Body of pancreas (tissue), 4 donors: ENCODE results near the gene PSMD5. TPM values are rescaled to one million over a fixed set of nuclear protein-coding genes. Genes with fewer than 3 reads are reported as not detected.

Experiments
- ATAC-seq: fragments of 150-250 bp; one replicate; pipeline ENCODE4 v1.9.1; 2016
- DNase-seq, 4 donors: peaks; one replicate each; pipeline ENCODE4 v3.0.0-alpha.2; 2019
- H3K27ac ChIP-seq, 4 donors: fragments of 200-600 bp; sonication (generic); 1 replicate in 3 of 4; 2 replicates in 1 of 4; pipeline versions ENCODE4 v1.5.1 to v1.6.1; 2016 to 2019; ENCODE audit warnings: mild to moderate bottlenecking in 1 of 4, mixed read lengths in 1 of 4, moderate library complexity in 1 of 4
- H3K27me3 ChIP-seq, 2 donors: fragments of 200-600 bp; sonication (generic); one replicate each; pipeline ENCODE4 v1.6.0; 2016; ENCODE audit warnings: mild to moderate bottlenecking in 1 of 2
- H3K36me3 ChIP-seq, 2 donors: fragments of 200-600 bp; sonication (generic); replicated peaks in 1 of 2; 2 replicates each; pipeline ENCODE4 v1.5.1; 2016; ENCODE audit warnings: low read depth in 2 of 2; ENCODE audit not compliant: insufficient read depth in 1 of 2
- H3K4me1 ChIP-seq: fragments of 200-600 bp; sonication (generic); one replicate; pipeline ENCODE4 v1.6.0; 2016
- H3K4me3 ChIP-seq, 2 donors: fragments of 200-600 bp; sonication (generic); 1 replicate in 1 of 2; 2 replicates in 1 of 2; pipeline ENCODE4 v1.5.1; 2016 to 2019
- H3K9me3 ChIP-seq, 3 donors: fragments of 200-600 bp; sonication (generic); 1 replicate in 2 of 3; 2 replicates in 1 of 3; pipeline ENCODE4 v1.5.1; 2016
- POLR2A ChIP-seq, 3 donors: fragments of 450-650 bp; IDR thresholded peaks; one replicate each; pipeline ENCODE4 v1.6.1; 2016; ENCODE audit warnings: antibody characterized with exemption in 3 of 3, mild to moderate bottlenecking in 2 of 3
- WGBS, 2 donors: methylation state at CpG; one replicate each; pipeline ENCODE4 v1.1.5; 2017; 5-methylcytosine and 5-hydroxymethylcytosine counted together
- intact Hi-C: fragments of 100-400 bp; cut with DNase I; formaldehyde crosslinking; loops from one replicate; pipeline ENCODE4 v1.15.1; 2023
- total RNA-seq, 2 donors: library from RNA; depleted of rRNA; stranded (reverse); fragments of >200 nt; gene quantifications; one replicate each; pipeline ENCODE4 v1.1.0, GENCODE V29; 2016
- TF ChIP-seq, protein P1 (sequence below), 7 experiments: fragments of 450-650 bp in 4 of 7; fragments of 200-600 bp in 3 of 7; sonication (generic) in 3 of 7; IDR thresholded peaks; one replicate each; pipeline ENCODE4 v1.5.1; 2016 to 2019; ENCODE audit warnings: antibody characterized with exemption in 7 of 7

PSMD5 gene
- total RNA-seq, 2 donors from 2014 or later, result 20.8 to 31.0 TPM

DNA sequence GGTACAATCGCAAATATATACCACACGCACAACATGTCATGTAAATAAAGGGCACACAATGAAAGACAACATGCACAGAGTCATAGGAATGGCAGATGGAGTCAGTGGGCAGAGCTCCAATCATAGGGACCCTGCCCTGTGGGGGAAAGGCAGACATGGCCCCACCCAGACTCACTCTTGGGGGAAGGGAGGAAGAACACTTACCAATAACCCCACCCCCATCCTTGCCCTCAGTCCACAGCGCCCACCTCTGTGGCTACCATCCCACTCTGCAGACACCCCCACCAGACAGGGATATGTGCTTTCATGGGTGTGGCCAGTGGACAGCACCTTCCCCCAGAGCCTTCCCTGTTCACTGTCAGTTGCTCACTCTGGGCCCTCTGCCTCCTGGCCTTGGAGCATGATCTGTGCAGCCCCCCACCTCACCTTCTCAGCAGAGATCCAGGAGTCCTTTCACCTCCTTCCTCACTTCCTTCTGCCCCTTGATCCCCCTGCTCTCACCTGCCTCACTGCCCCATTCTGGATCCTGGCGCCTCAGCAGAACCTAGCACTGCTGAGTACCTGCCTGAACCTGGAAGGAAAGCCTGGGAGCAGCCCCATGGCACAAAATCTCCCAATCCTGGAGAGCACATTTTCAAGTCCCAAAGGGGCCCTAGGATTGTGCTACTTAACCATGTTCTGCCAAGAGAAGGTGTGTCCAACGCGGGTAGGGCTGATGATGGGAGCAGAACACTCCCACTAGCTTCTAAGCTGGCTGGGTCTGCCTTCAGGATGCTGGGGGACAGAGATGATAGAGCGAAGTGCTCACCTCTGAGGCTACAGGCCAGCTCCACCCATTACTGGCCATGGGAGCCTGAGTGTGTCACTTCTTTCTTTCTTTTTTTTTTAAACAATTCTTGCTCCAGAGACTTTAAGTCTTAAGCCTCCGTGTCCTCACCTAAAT lies 35.7 kb upstream of the PSMD5 start:
- intact Hi-C loops, result loop anchor here (5.0 kb wide), 1 partner anchor 49 kb away; the partner anchor contains the start of gene TRAF1
- Histone ChIP-seq H3K9me3 (no peaks in the 10 kb centered on the region), H3K27ac (no peak overlapping the region), H3K36me3 (no peaks in the 10 kb centered on the region), H3K27me3 (no peaks in the 10 kb centered on the region), H3K4me3 (no peak overlapping the region), H3K4me1 (peaks cover 19% of the 10 kb centered on the region)
- 72 to 81% methylated on average over 8 of the region's 8 CpGs for WGBS, 2 donors
- ATAC-seq (no peak), DNase-seq (no peak)
- TF ChIP-seq, protein P1, sequence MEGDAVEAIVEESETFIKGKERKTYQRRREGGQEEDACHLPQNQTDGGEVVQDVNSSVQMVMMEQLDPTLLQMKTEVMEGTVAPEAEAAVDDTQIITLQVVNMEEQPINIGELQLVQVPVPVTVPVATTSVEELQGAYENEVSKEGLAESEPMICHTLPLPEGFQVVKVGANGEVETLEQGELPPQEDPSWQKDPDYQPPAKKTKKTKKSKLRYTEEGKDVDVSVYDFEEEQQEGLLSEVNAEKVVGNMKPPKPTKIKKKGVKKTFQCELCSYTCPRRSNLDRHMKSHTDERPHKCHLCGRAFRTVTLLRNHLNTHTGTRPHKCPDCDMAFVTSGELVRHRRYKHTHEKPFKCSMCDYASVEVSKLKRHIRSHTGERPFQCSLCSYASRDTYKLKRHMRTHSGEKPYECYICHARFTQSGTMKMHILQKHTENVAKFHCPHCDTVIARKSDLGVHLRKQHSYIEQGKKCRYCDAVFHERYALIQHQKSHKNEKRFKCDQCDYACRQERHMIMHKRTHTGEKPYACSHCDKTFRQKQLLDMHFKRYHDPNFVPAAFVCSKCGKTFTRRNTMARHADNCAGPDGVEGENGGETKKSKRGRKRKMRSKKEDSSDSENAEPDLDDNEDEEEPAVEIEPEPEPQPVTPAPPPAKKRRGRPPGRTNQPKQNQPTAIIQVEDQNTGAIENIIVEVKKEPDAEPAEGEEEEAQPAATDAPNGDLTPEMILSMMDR (IDR thresholded peaks at IDR 0.05), result no peak
- no peak for TF ChIP-seq POLR2A (IDR thresholded peaks at IDR 0.05)

DNA sequence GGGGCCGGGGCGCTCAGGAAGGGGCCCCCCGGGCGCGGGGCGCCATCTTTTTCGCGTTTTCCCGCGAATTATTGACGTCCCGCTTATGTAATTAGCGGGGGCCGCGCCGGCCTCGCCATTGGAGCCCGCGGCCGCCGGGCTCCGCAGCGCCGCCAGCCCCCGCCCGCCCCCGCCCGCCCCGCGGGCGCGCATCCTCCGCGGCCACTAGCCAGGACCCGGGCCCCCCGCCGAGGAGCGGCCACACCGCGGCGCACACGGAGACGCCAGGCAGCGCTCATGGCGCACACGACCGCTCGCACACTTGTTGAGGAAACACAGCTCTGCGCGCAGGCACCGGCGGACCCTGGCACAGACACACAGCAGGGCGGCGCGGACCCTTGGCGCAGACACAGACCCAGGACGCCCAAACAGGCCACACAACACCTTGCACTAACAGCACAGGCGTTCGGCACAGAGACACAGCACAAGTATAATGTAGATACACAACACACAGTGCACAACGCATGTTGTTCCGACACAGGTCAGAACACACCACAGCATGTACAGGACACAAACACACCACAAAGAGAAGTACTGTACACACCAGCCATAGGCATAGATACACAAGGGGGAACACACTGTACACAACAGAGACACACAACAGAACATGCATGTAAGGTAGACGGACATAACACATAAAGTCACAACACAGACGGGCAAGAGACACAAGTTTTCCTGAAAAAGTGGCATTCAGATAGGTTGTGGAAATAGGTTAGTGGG lies 34.7 kb upstream of the PSMD5 start:
- DNase-seq (peak; percentile 42 to 63 (median 56)), ATAC-seq (peak; percentile 57)
- intact Hi-C loops, result loop anchor here (5.0 kb wide), 1 partner anchor 50 kb away; the partner anchor contains the start of gene TRAF1
- 3 to 36% methylated on average over 4 to 55 of the region's 63 CpGs for WGBS, 2 donors
- Histone ChIP-seq H3K9me3 (no peaks in the 10 kb centered on the region), H3K27ac (peak overlapping the region in 2 of 4 donors; percentile 15 to 49), H3K4me3 (no peak overlapping the region), H3K27me3 (no peaks in the 10 kb centered on the region), H3K4me1 (peaks cover 19% of the 10 kb centered on the region), H3K36me3 (no peaks in the 10 kb centered on the region)
- TF ChIP-seq, protein P1 (IDR thresholded peaks at IDR 0.05), result no peak
- TF ChIP-seq POLR2A (IDR thresholded peaks at IDR 0.05), result peak in 1 of 3 donors; percentile 12

DNA sequence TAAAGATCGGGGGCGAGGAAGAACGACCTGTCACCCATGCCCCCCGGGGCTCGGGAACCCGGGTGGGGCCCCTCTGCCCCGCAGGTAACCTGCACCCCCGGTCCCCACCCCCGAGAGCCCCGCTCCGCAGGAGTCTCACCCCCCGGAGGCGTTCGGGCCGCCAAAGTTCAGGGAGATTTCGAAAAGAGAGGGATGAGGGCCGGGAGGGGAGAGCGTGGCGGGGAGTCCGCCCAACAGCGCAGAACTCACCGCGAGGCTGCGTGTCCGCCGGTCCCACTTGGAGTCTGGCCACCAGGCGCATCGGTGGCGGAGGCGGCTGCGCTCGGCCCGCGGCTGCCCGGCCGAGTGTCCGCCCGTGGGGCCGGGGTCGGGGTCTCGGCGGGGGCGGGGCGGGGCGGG lies 34.1 kb upstream of the PSMD5 start, which contains the start of gene PHF19:
Gene PHF19, minus strand, starts transcription at position 347 of the 399 bp plus-strand sequence. CDS start 2,447 bp downstream, outside the sequence.
- peak within 1 kb of the TSS; percentile 51 to 55 for H3K4me3 ChIP-seq
- no peaks in the 10 kb centered on the region for H3K27me3 ChIP-seq
- no peak for TF ChIP-seq POLR2A (IDR thresholded peaks at IDR 0.05)
- TF ChIP-seq, protein P1 (IDR thresholded peaks at IDR 0.05), result no peak
- intact Hi-C loops, result loop anchor here (5.0 kb wide), 1 partner anchor 50 kb away; the partner anchor contains the start of gene TRAF1
- WGBS, 2 donors, result 0 to 1% methylated on average over 1 to 41 of the region's 45 CpGs
- peak within 1 kb of the TSS; percentile 42 to 80 (median 60) for H3K27ac ChIP-seq
- H3K4me1 ChIP-seq, result peaks cover 19% of the 10 kb centered on the region
- DNase-seq (no peak), ATAC-seq (peak; percentile 28)
- H3K9me3 ChIP-seq, result no peaks in the 10 kb centered on the region
- no peaks in the 10 kb centered on the region for H3K36me3 ChIP-seq

DNA sequence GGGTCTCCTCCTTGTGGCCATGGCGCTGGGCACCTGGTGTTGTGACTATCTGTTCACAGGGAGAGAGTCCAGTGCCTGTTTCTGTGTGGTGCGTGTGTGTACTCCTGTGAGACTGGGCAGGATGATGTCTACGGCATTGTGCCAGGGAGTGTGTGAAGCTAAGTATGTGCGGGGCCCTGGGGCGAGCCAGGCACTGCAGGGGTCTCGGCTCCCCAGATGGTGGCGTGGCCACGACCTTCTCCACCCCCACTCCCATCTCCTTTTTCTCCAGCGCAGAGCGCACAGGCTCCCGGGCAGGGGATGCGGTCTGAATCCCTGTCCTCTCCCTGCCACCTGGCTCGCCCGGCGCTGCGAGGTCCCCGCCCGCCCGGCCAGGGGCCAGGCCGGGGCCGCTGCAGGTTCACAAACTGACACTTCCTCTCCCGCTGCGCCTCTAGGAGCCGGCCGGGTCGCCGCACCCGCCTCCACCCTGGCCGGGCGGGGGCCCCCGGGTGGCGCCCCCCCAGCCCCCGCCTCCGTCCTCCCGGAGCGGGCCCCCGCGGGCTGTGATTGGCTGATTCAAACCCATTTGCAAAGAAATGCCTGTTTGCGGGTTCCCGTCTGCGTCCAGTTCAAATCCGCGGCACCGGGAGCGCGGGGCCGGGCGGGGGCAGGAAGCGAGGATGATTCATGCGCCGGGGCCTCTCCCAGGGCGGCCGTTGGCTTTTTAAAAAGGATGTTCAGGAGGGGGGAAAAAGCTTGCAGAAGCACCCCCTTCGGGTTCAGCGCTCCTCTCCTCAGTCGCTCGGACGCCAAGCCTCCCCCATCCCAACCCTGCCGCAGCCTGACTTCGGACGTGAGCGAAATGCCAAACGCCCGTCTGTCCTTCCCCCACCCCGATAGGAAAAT lies 33.5 kb upstream of the PSMD5 start:
- Histone ChIP-seq H3K27ac (peak overlapping the region; percentile 42 to 80 (median 60)), H3K4me1 (peaks cover 19% of the 10 kb centered on the region), H3K36me3 (no peaks in the 10 kb centered on the region), H3K27me3 (no peaks in the 10 kb centered on the region), H3K9me3 (no peaks in the 10 kb centered on the region), H3K4me3 (peak overlapping the region; percentile 51 to 55)
- intact Hi-C loops, result loop anchor here (5.0 kb wide), 1 partner anchor 51 kb away; the partner anchor contains the start of gene TRAF1
- ATAC-seq (peak; percentile 71), DNase-seq (peak; percentile 60 to 78 (median 70))
- peak in 1 of 3 donors; percentile 25 for TF ChIP-seq POLR2A (IDR thresholded peaks at IDR 0.05)
- TF ChIP-seq, protein P1 (IDR thresholded peaks at IDR 0.05), result peak in 2 of 7 experiments; percentile 3 to 10
- 1 to 2% methylated on average over 13 to 56 of the region's 65 CpGs for WGBS, 2 donors
